Stomach smooth muscle (tissue), 2 donors: ENCODE data around the gene SSR3.

Experiments used
- H3K27ac ChIP-seq: one replicate; pipeline ENCODE4 v1.7.0; 2013; ENCODE audit warnings: mild to moderate bottlenecking, low read length, inconsistent platforms
- H3K27me3 ChIP-seq, 2 donors: one replicate each; pipeline ENCODE4 v1.7.0; 2013; ENCODE audit warnings: low read length in 2 of 2; ENCODE audit not compliant: insufficient read depth in 2 of 2, control insufficient read depth in 1 of 2
- H3K36me3 ChIP-seq, 2 donors: one replicate each; pipeline ENCODE4 v1.7.0; 2013; ENCODE audit warnings: low read length in 2 of 2; ENCODE audit not compliant: control insufficient read depth in 2 of 2, insufficient read depth in 2 of 2
- H3K4me1 ChIP-seq: one replicate; pipeline ENCODE4 v1.7.0; 2013; ENCODE audit warnings: low read length; ENCODE audit not compliant: control insufficient read depth, insufficient read depth
- H3K4me3 ChIP-seq, 2 donors: one replicate each; pipeline ENCODE4 v1.7.0; 2013; ENCODE audit warnings: low read length in 2 of 2
- H3K9ac ChIP-seq, 2 donors: one replicate each; pipeline ENCODE4 v1.7.0; 2013; ENCODE audit warnings: low read length in 2 of 2, mild to moderate bottlenecking in 1 of 2
- H3K9me3 ChIP-seq, 2 donors: one replicate each; pipeline ENCODE4 v1.7.0; 2013; ENCODE audit warnings: low read length in 2 of 2; ENCODE audit not compliant: control insufficient read depth in 2 of 2
- donor health status: healthy.
- donor health status: Pancreatic carcinoma.

SSR3 gene

DNA sequence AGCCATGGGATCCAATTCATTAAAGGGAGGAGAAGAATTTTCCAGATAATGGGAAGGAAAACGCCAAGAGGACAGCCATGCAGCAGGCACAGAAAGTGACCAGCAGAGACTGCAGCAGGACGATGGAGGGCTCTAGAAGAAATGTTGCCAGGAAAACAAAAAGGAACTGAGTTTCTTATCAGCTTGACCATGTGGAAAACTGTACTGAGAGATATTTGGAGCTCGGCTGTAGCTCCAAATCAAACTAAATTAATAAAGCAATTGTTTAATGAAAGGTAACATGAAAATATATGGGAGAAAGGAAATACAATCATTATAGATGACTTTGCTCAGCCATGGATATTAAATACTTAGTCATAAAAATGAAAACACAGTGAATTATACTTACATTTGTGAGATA lies 63.7 kb downstream of the SSR3 start:
- Histone ChIP-seq H3K27me3 (no peaks in the 10 kb centered on the region), H3K9me3 (no peaks in the 10 kb centered on the region), H3K9ac (no peak overlapping the region), H3K4me1 (peaks cover 14% of the 10 kb centered on the region), H3K4me3 (no peak overlapping the region), H3K27ac (peak overlapping the region; percentile 26), H3K36me3 (no peaks in the 10 kb centered on the region)
